Mucosa of descending colon (tissue), 3 donors: ENCODE measurements around the gene TARS3. TPM values are rescaled to one million over a fixed set of nuclear protein-coding genes. Genes with fewer than 3 reads are reported as not detected.

Experiments used
- ATAC-seq: fragments of 200-7000 bp; cut with Tn5 transposase; one replicate; pipeline ENCODE4 v1.9.1; 2020; ENCODE audit warnings: mild to moderate bottlenecking, moderate library complexity
- DNase-seq, 3 donors: peaks; one replicate each; pipeline ENCODE4 v3.0.0-alpha.2; 2020
- H3K36me3 ChIP-seq: fragments of 200-600 bp; one replicate; pipeline ENCODE4 v1.8.0; 2021; ENCODE audit warnings: low read depth, mild to moderate bottlenecking
- H3K4me1 ChIP-seq: fragments of 200-600 bp; one replicate; pipeline ENCODE4 v1.8.0; 2021; ENCODE audit warnings: low read depth, mild to moderate bottlenecking
- H3K4me3 ChIP-seq: fragments of 200-600 bp; one replicate; pipeline ENCODE4 v1.8.0; 2021; ENCODE audit warnings: mild to moderate bottlenecking
- H3K9me3 ChIP-seq: fragments of 200-600 bp; one replicate; pipeline ENCODE4 v1.8.0; 2021; ENCODE audit warnings: mild to moderate bottlenecking
- CTCF ChIP-seq: fragments of 200-600 bp; IDR thresholded peaks from one replicate; pipeline ENCODE4 v1.8.0; 2022; ENCODE audit warnings: antibody characterized with exemption, mild to moderate bottlenecking
- intact Hi-C, 2 donors: fragments of 100-400 bp; cut with DNase I in 1 of 2; cut with micrococcal nuclease in 1 of 2; formaldehyde crosslinking; loops; one replicate each; pipeline versions ENCODE4 v1.11.0 to v1.11.1; 2022; cut with DNase I, micrococcal nuclease
- total RNA-seq, 3 donors: library from RNA; stranded (reverse); fragmentation: NEBNext Ultra II Directional in 2 of 3; extraction: Animal tissue kit (Norgen Biotek cat#: 25700) in 2 of 3; gene quantifications; one replicate each; pipeline versions ENCODE4 v1.2.1 to v1.2.4, GENCODE V29; 2021 to 2023
- donor health status: DM: no; HTN: no; CAD: no; lungs with moderate emphysema.
- donor health status: DM: no; HTN: no; CAD: no.
- donor health status: DM: no; HTN: yes; CAD: no.

TARS3 gene
- total RNA-seq, 3 donors from 2014 or later, result 7.3 to 22.6 (median 9.2) TPM

DNA sequence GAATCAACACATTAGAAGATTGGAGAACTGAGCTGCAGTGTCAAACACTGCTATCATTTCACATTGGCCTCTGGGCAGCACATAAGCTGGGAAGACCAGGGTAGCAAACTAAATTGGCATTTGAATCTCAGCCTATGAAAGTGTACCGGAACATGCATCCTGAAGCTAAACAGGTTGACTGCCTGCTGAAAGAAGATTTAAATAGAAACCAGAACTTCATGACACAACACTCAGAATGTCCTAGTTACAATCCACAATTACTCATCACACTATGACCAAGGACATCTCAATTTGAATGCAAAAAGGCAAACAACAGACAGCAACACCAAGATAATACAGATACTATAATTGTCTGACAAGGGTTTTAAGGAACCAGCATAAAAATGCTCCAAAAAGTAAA is 98.3 kb downstream of the TARS3 start:
- H3K9me3 ChIP-seq, result no peaks in the 10 kb centered on the region
- TF ChIP-seq CTCF, result no peak
- no peak for ATAC-seq
- intact Hi-C loops, result no loop called here
- no peaks in the 10 kb centered on the region for H3K36me3 ChIP-seq
- no peak overlapping the region for H3K4me3 ChIP-seq
- no peak for DNase-seq
- H3K4me1 ChIP-seq, result no peaks in the 10 kb centered on the region

DNA sequence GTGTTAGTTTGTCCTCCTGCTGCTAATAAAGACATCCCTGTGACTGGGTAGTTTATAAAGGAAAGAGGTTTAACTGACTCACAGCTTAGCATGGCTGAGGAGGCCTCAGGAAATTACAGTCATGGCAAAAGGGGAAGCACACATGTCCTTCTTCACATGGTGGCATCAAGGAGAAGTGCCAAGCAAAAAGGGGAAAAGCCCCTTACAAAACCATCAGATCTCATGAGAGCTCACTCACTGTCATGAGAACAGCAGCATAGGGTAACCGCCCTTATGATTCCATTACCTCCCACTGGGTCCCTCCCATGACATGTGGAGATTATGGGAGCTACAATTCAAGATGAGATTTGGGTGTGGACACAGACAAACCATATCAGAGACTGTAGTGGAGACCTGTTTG is 99.1 kb downstream of the TARS3 start:
- Histone ChIP-seq H3K4me1 (no peaks in the 10 kb centered on the region), H3K36me3 (no peaks in the 10 kb centered on the region), H3K4me3 (no peak overlapping the region), H3K9me3 (no peaks in the 10 kb centered on the region)
- no peak for TF ChIP-seq CTCF
- intact Hi-C loops, result no loop called here
- ATAC-seq (no peak), DNase-seq (no peak)

DNA sequence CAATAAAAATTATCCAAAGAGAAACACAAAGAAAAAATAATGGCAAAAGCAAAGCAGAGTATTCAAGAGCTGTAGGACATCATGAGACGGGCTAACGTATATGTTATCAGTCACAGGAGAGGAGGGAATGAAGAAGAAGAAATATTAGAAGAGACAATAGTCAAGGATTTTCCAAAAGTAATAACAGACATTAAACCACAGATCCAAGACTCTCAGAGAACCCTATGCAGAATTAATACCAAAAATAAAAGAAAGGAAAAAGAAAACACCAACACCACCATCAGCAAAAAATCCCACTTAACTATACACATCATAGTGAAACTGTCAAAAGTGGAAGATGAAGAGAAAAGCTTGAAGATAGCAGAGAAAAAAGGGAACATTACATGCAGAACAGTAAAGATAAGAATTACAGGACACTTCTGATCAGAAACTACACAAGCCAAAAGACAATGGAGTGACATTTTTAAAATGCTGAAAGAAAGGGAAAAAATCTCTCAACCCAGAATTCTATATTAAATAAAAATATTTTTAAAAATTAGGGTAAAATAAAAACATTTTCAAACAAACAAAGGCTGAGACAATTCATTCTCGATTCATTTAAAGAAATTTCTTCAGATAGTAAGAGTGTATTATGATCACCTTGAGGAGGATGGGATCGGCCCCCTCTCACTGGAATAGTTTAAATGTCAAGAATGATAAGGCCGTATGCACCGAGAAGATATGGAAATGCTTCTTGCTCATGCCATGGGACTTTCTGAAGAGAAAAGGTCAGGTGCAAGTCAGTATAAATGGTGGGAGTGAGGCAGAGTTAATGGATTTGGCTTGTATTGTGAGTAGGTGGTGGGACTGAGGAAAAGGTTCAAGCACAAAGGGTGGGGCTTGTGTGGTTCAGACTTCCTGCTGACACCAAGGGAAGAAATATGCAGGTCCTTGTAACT is 100.6 kb downstream of the TARS3 start:
- no peaks in the 10 kb centered on the region for H3K9me3 ChIP-seq
- DNase-seq (no peak), ATAC-seq (no peak)
- TF ChIP-seq CTCF, result no peak
- intact Hi-C loops, result no loop called here
- no peak overlapping the region for H3K4me3 ChIP-seq
- no peaks in the 10 kb centered on the region for H3K36me3 ChIP-seq
- H3K4me1 ChIP-seq, result no peaks in the 10 kb centered on the region

- H3K4me3 ChIP-seq, result no peak overlapping the region
- no peaks in the 10 kb centered on the region for H3K36me3 ChIP-seq
- DNase-seq (no peak), ATAC-seq (no peak)
- TF ChIP-seq CTCF, result no peak
- no peaks in the 10 kb centered on the region for H3K9me3 ChIP-seq
- no peaks in the 10 kb centered on the region for H3K4me1 ChIP-seq
- intact Hi-C loops, result no loop called here
Observed at GRCh38 chr15:101621961-101622360, 102.3 kb downstream of the TARS3 start.

DNA sequence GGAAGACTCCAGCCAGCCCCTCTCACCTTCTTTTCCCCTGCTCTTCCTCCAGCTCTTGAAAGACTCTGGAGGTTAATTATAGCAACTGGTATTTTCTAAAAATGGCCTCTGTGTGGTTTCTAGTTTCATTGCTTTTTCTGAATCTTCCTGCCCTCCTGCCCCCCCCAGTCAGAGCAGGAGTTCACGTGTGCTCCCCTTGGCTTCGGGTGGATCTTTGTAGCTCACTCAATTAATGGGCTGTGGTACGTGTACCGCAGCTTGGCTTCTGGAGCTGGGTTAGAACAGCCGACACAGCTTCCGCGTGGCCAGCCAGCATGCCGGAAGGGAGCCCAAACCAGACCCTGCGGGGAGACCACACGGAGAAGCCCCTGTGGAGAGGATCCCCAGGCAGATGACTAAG is 103.6 kb downstream of the TARS3 start:
- Histone ChIP-seq H3K36me3 (no peaks in the 10 kb centered on the region), H3K4me3 (no peak overlapping the region), H3K4me1 (peaks cover 9% of the 10 kb centered on the region), H3K9me3 (no peaks in the 10 kb centered on the region)
- DNase-seq (no peak), ATAC-seq (no peak)
- intact Hi-C loops, result no loop called here
- TF ChIP-seq CTCF, result no peak
